ELF-1 (cell line): Measurements from ENCODE around the gene SSRP1.

Source experiments
- DNase-seq: peaks from one replicate; pipeline ENCODE4 v3.0.0-alpha.2; 2016; ENCODE audit warnings: low read depth, low spot score

The SSRP1 gene

GRCh38 chr11:57359396-57359795, 23.7 kb upstream of the SSRP1 start:
- DNase-seq: no peak

- DNase-seq: peak; percentile 40
Observed at GRCh38 chr11:57358991-57359390, 23.3 kb upstream of the SSRP1 start.

- no peak for DNase-seq
Observed at GRCh38 chr11:57358543-57358961, 22.9 kb upstream of the SSRP1 start.

GRCh38 chr11:57357856-57358255, 22.2 kb upstream of the SSRP1 start:
- DNase-seq: no peak

- no peak for DNase-seq
Observed at GRCh38 chr11:57357310-57357709, 21.6 kb upstream of the SSRP1 start.

GRCh38 chr11:57356268-57356667, 20.6 kb upstream of the SSRP1 start:
- no peak for DNase-seq

GRCh38 chr11:57354699-57355098, 19.0 kb upstream of the SSRP1 start:
- no peak for DNase-seq

GRCh38 chr11:57353852-57354251, 18.2 kb upstream of the SSRP1 start:
- no peak for DNase-seq

GRCh38 chr11:57353446-57353845, 17.8 kb upstream of the SSRP1 start:
- DNase-seq: no peak

- no peak for DNase-seq
Observed at GRCh38 chr11:57353036-57353435, 17.3 kb upstream of the SSRP1 start.

- DNase-seq: peak; percentile 84
Observed at GRCh38 chr11:57349491-57350274, 14.0 kb upstream of the SSRP1 start.

GRCh38 chr11:57348636-57349313, 13.1 kb upstream of the SSRP1 start:
- no peak for DNase-seq

- DNase-seq: no peak
Observed at GRCh38 chr11:57348052-57348451, 12.4 kb upstream of the SSRP1 start.

- no peak for DNase-seq
Observed at GRCh38 chr11:57347336-57347735, 11.6 kb upstream of the SSRP1 start.

- peak; percentile 83 for DNase-seq
Observed at GRCh38 chr11:57345555-57346211, 10.0 kb upstream of the SSRP1 start.

GRCh38 chr11:57344826-57345225, 9.1 kb upstream of the SSRP1 start:
- DNase-seq: no peak

GRCh38 chr11:57343825-57344224, 8.1 kb upstream of the SSRP1 start:
- peak; percentile 29 for DNase-seq

- DNase-seq: no peak
Observed at GRCh38 chr11:57342702-57343101, 7.0 kb upstream of the SSRP1 start.

- no peak for DNase-seq
Observed at GRCh38 chr11:57341250-57341808, 5.6 kb upstream of the SSRP1 start.

- peak; percentile 95 for DNase-seq
Observed at GRCh38 chr11:57340039-57340615, 4.4 kb upstream of the SSRP1 start.

GRCh38 chr11:57339328-57339727, 3.6 kb upstream of the SSRP1 start:
- no peak for DNase-seq

- no peak for DNase-seq
Observed at GRCh38 chr11:57338142-57338541, 2.5 kb upstream of the SSRP1 start, which contains the start of gene P2RX3. P2RX3 (plus strand) TSS chr11:57338352; CDS start chr11:57338551, 199 bp downstream.
